HPDE6-E6E7 (cell line): Measurements from ENCODE around the gene BICRAL.
"Not testable (repeated sequence)": the region's sequence is repeated elsewhere in the genome, so short reads cannot be mapped to it uniquely, and the experiment has no call there.

ENCODE experiments used
- DNase-seq: peaks from one replicate; pipeline ENCODE4 v3.0.0; 2011; ENCODE audit warnings: missing footprints; ENCODE audit errors: extremely low spot score

BICRAL gene

GRCh38 chr6:42896178-42896719, 114.4 kb downstream of the BICRAL start:
- DNase-seq = no peak

GRCh38 chr6:42898891-42899361, 117.1 kb downstream of the BICRAL start:
- DNase-seq = no peak

GRCh38 chr6:42899871-42900270, 118.0 kb downstream of the BICRAL start:
- no peak for DNase-seq

- DNase-seq = peak; percentile 54
Measured at GRCh38 chr6:42901538-42901957, 119.7 kb downstream of the BICRAL start.

GRCh38 chr6:42902429-42903263, 120.8 kb downstream of the BICRAL start:
- not testable (repeated sequence) for DNase-seq

- no peak for DNase-seq
Measured at GRCh38 chr6:42904467-42904866, 122.6 kb downstream of the BICRAL start.

- DNase-seq = no peak
Measured at GRCh38 chr6:42907336-42907735, 125.5 kb downstream of the BICRAL start.

GRCh38 chr6:42909835-42910234, 128.0 kb downstream of the BICRAL start:
- no peak for DNase-seq

GRCh38 chr6:42911171-42912021, 129.5 kb downstream of the BICRAL start:
- no peak for DNase-seq

GRCh38 chr6:42914546-42914945, 132.7 kb downstream of the BICRAL start:
- DNase-seq = no peak

- DNase-seq = no peak
Measured at GRCh38 chr6:42915732-42916131, 133.9 kb downstream of the BICRAL start, which contains the start of gene PTCRA. Gene PTCRA (plus strand): TSS chr6:42916053. CDS start chr6:42916070, 17 bp downstream.

GRCh38 chr6:42916288-42916687, 134.4 kb downstream of the BICRAL start:
- DNase-seq = no peak
